ENCODE results near the gene SHC3.
"Not testable (repeated sequence)": the region's sequence is repeated elsewhere in the genome, so short reads cannot be mapped to it uniquely, and the experiment has no call there.

Gene SHC3

DNA sequence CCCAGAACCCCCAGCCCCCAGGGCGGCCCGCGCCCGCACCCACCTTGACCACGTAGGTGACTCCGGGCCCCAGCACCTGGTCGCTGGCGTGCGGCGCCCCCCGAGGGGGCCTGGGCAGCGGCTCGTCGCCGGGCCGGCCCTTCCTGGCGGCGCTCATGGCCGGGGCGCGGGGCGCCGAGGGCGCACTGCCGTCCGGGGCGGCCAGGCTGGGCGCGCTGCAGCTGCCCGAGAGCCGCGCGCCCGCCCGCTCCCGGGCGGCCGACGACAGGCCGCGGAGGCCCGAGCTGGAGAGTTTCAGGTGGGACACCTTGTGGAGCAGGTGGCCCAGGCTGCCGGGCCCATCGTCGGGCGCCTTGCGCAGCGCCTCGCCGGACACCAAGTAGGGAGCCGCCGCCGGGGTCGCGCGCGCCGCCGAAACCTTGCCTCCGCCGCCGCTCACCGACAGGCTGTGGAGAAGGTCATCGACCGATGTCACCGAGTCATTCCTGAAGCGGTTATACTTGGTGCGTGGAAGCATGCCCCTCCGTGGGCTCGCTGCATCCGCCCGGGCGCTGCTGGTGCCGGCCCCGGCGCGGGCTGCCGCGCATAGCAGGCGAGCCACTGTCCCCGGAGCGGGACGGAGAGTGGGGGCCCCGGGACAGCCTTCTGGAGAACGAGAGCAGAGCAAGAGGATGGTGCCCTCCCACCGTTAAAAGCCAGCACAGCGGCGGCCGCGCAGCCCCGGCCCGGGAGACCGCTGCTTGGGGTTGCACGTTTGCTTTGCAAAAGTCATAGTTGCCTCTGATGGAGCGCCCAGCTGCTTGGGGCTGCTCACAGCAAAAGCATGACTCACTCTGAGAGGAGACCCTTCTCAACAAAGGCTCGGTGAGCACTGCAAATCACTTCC is at the start of gene SHC3:
SHC3 (minus strand) TSS at position 875 of the 886 bp plus-strand sequence; CDS start at position 517, 358 bp downstream.
- no peak for DNase-seq (ENCODE audit: low read depth in 2 of 2, low spot score in 1 of 2)

DNA sequence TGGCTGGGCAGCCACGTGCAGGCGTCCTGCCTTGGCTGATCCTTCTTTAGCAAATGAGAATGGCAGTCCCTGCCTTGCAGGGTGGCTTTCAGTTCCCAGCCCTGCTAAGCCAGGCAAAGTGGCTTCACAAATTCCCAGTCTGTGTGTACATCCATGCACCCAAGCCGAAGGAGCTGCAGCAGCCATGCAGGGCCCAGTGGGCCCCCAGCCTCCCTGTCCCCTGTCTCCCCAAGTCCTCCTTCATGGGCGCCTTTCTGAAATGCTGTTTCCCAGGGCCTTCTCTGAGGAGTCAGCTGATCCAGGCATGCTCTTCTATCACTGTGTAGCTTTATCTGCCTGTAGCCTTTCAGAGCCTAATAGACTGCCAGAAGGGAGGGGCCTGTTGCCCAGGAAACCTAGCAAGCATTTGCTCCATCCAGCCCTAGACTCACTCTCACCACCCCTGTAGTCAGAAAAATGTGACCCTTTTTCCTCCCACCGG is 47.4 kb upstream of the SHC3 start:
- no peak for DNase-seq (ENCODE audit: low read depth in 2 of 2, low spot score in 1 of 2)

- DNase-seq (ENCODE audit: low read depth in 2 of 2, low spot score in 1 of 2): no peak
Observed at GRCh38 chr9:89225587-89225986, 47.0 kb upstream of the SHC3 start.

DNA sequence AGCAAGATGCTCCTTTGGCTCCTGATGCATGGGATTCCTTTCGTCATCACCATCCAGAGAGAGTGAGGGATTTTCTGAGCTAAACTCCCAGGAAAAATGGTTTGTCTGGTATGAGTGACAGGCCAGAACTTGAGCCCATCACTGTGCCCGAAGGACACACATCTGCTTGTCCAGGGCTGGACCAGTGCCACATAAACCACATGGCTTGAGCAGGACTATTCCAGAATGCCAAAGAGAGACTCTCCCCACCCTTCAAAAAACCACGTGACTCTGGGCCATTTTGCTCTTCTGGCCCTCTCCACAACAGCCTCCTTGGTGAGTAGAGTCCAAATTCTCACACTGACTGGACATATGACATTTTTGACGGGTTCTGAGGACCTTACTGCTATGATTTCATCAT is 46.4 kb upstream of the SHC3 start:
- DNase-seq (ENCODE audit: low read depth in 2 of 2, low spot score in 1 of 2): no peak

DNA sequence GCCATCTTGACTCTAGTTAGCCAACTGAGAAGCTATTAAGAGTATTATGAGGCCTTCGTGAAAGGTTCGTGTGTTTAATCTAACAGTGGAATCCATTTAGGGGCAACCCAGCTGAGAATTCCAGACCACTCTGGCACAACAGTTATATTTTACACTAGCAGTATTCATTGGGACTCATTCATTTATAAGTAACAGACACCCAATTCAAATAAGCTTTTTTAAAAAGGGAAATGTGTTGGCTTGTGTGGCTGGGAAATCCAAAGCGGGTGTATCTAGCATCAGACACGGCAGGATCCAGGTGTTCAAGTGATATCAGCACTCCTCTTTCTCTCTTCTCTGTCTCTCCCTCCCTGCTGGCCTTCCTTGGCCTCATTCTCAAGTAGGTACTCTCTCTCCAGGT is 46.0 kb upstream of the SHC3 start:
- DNase-seq (ENCODE audit: low read depth in 2 of 2, low spot score in 1 of 2): no peak

DNA sequence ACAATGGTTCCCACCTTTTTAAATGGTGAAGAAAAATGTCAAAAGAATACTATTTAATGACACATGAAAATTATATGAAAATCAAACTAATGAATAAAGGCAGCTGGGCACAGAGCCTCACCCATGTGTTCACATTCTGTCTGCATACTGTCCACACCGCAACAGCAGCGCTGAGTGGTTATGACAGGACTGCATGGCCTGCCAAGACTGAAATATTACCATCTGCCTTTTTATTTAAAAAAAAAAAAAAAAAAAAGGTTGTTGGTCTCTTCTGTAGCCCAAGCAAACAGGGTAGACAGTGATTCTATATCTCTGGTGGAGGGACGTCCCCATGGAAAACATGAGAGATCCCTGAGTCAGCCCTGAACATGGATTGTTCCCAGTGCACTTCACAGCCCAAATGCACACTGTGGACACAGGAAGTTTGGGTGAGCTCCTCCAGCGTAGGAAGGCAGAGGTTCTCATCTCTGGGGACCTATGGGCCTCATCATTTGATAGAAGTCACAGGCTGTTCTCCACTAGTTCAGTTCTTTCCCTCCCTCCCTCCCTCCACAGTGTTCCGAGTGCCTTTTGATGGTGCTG is 44.9 kb upstream of the SHC3 start:
- DNase-seq (ENCODE audit: low read depth in 2 of 2, low spot score in 1 of 2): no peak

GRCh38 chr9:89219637-89220036 is 41.0 kb upstream of the SHC3 start:
- DNase-seq (ENCODE audit: low read depth in 2 of 2, low spot score in 1 of 2): no peak

GRCh38 chr9:89218040-89218928 is 39.7 kb upstream of the SHC3 start:
- DNase-seq (ENCODE audit: low read depth in 2 of 2, low spot score in 1 of 2): no peak

GRCh38 chr9:89215342-89215741 is 36.7 kb upstream of the SHC3 start:
- DNase-seq (ENCODE audit: low read depth in 2 of 2, low spot score in 1 of 2): no peak

DNA sequence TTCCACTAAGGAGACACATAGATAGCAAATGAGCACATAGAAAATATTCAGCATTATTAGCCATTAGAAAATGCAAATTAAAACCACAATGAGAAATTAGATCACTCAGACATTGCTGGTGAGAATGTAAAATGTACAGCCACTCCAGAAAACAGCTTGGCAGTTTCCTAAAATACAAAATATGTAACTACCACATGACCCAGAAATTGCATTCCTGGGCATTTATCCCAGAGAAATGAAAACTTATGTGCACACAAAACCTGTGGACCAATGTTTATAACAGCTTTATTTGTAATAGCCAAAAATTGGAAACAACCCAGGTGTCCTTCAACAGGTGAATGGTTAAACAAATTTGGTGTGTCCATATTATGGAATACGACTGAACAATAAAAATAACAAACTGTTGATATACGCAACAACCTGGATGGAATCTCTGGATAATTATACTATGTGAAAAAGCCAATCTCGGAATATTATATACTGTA is 34.8 kb upstream of the SHC3 start:
- no peak for DNase-seq (ENCODE audit: low read depth in 2 of 2, low spot score in 1 of 2)

DNA sequence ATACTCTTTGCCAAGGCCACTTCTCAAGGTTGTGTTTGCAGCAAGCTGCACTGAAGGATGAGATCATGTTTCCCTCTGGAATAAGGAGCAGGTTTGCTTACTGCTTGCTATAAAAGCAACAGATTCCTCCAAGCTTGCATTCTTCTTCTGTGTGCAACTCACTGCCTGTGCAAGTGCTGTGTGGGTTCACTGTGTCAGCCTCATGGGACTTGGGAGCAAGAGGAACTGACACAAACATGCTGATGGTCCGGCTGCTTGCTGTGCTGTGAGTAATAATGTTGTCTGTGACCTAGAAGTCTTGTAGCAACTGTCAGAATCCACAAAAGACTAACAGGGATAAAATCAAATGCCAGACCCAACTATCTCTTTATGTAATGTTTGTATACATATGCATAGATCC is 33.6 kb upstream of the SHC3 start:
- no peak for DNase-seq (ENCODE audit: low read depth in 2 of 2, low spot score in 1 of 2)

DNA sequence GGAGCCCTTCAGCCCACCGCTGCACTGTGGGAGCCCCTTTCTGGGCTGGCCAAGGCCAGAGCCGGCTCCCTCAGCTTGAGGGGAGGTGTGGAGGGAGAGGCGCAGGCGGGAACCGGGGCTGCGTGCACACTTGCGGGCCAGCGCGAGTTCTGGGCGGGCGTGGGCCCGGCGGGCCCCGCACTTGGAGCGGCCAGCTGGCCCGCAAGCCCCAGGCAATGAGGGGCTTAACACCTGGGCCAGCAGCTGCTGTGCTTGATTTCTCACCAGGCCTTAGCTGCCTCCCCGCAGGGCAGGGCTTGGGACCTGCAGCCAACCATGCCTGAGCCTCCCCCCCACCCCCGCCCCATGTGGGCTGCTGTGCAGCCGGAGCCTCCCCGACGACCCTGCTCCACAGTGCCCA is 30.7 kb upstream of the SHC3 start:
- DNase-seq (ENCODE audit: low read depth in 2 of 2, low spot score in 1 of 2): not testable (repeated sequence)

DNA sequence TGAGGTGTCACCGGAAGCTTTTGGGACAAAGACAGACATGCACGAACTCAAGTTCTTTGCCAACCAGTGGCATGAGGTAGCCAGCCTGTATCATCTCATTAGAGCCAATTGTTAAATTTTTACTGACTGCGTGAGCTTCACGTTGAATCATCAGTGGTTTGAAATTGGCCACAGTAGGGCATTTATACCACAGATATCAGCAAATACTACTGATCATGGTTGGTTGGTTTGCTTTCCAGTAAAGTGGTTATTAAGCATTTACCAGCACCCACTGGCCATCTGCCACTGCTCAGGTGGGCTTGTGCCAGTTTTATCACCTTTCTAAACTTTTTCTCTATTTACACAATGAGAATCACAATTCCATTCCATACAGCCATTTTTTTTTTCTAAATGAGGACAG is 28.4 kb upstream of the SHC3 start:
- DNase-seq (ENCODE audit: low read depth in 2 of 2, low spot score in 1 of 2): no peak

DNA sequence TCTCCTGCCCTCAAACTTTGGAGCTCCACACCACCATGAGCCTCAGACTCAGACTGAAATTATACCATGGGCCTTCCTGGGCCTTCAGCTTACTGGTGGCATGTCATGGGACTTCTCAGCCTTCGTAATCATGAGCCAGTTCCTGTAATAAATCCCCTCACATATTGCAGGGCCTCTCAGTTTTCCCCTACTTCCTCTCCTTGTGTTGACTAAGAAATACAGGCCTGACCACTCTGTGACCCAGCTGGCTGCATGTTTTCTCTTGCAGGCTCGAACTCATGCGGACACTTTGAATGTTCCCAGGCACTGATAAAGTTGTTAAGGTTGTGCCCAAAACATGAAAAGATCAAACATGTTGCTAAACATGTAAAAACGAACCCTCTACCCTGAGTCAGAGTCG is 26.2 kb upstream of the SHC3 start:
- DNase-seq (ENCODE audit: low read depth in 2 of 2, low spot score in 1 of 2): no peak

GRCh38 chr9:89195131-89195797 is 16.6 kb upstream of the SHC3 start:
- DNase-seq (ENCODE audit: low read depth in 2 of 2, low spot score in 1 of 2): no peak

GRCh38 chr9:89194421-89195130 is 16.0 kb upstream of the SHC3 start:
- DNase-seq (ENCODE audit: low read depth in 2 of 2, low spot score in 1 of 2): no peak

DNA sequence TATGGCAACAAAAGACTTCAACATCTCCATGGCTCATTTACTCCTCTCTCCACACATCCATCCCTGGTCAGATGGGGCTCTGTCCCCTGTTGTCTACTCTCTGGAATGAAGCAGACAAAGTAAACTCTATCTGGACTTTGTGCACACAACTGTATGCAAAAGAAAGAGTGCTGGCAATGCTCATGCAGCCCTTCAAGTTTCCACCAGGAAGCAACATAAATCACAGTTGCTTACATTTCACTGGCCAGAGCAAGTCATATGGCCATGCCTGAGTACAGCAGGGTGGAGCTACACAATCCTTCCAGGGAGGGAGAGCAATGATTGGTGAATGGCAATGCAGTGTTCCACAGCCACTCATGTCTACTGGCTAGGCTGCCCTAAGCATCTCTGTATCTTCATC is 12.4 kb upstream of the SHC3 start:
- DNase-seq (ENCODE audit: low read depth in 2 of 2, low spot score in 1 of 2): no peak

GRCh38 chr9:89189215-89189614 is 10.6 kb upstream of the SHC3 start:
- DNase-seq (ENCODE audit: low read depth in 2 of 2, low spot score in 1 of 2): no peak

- no peak for DNase-seq (ENCODE audit: low read depth in 2 of 2, low spot score in 1 of 2)
Observed at GRCh38 chr9:89187950-89188349, 9.3 kb upstream of the SHC3 start.

DNA sequence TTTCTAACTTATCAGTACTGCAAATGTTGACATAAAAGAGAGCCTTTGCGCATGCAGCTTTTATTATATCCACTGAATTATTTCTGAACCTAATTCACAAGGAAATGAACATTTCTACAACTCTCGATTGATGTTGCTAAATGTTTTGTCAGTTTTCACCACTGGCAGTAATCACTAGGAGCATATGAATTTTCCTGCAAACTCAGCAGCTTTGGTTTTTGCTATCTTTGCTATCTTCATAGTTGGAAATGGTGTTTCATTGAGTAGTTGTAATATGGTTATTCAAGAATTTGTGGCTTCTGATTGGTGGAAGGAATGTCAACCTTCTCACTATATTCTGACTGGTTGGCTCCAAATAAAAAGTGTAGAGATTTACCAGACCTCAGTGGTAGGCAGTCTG is 8.9 kb upstream of the SHC3 start:
- DNase-seq (ENCODE audit: low read depth in 2 of 2, low spot score in 1 of 2): no peak
